ENCODE data around the gene DLG2. TPM values are rescaled to one million over a fixed set of nuclear protein-coding genes. Genes with fewer than 3 reads are reported as not detected.

Gene DLG2
- polyA plus RNA-seq, 1 experiment: 0.68 TPM

GRCh38 chr11:83858694-83859093 lies 1768.5 kb downstream of the DLG2 start:
- H3K27ac ChIP-seq (ENCODE audit: low read depth, low read length): no peak overlapping the region
- TF ChIP-seq CTCF (IDR thresholded peaks at IDR 0.05; ENCODE audit: low read depth, low read length): no peak
- POLR2A ChIA-PET: no interaction called here
- no peak for DNase-seq (ENCODE audit: low read depth, low spot score)
- no peaks in the 10 kb centered on the region for H3K27me3 ChIP-seq (ENCODE audit: control insufficient read depth, insufficient read depth, low read length)
- CTCF ChIA-PET: no interaction called here
- H3K4me3 ChIP-seq (ENCODE audit: low read depth, low read length): no peak overlapping the region
- H3K9me3 ChIP-seq (ENCODE audit: control insufficient read depth, insufficient read depth, low read length): no peaks in the 10 kb centered on the region

DNA sequence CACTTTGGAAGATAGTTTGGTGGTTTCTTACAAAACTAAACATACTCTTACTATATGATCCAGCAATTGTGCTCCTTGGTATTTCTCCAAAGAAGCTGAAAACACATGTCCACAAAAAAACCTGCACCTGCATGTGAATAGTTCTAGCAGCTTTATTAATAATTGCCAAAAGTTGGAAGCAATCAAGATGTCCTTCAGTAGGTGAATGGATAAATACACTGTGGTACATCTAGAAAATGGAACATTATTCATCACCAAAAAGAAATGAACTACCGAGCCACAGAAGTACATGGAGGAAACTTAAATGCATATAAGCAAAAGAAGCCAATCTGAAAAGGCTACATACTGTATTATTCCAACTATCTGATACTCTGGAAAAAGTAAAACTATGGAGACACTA lies 1771.9 kb downstream of the DLG2 start:
- H3K4me3 ChIP-seq (ENCODE audit: low read depth, low read length): no peak overlapping the region
- no peaks in the 10 kb centered on the region for H3K9me3 ChIP-seq (ENCODE audit: control insufficient read depth, insufficient read depth, low read length)
- no peak for DNase-seq (ENCODE audit: low read depth, low spot score)
- no peaks in the 10 kb centered on the region for H3K27me3 ChIP-seq (ENCODE audit: control insufficient read depth, insufficient read depth, low read length)
- POLR2A ChIA-PET: no interaction called here
- H3K27ac ChIP-seq (ENCODE audit: low read depth, low read length): no peak overlapping the region
- no peak for TF ChIP-seq CTCF (IDR thresholded peaks at IDR 0.05; ENCODE audit: low read depth, low read length)
- CTCF ChIA-PET: no interaction called here

DNA sequence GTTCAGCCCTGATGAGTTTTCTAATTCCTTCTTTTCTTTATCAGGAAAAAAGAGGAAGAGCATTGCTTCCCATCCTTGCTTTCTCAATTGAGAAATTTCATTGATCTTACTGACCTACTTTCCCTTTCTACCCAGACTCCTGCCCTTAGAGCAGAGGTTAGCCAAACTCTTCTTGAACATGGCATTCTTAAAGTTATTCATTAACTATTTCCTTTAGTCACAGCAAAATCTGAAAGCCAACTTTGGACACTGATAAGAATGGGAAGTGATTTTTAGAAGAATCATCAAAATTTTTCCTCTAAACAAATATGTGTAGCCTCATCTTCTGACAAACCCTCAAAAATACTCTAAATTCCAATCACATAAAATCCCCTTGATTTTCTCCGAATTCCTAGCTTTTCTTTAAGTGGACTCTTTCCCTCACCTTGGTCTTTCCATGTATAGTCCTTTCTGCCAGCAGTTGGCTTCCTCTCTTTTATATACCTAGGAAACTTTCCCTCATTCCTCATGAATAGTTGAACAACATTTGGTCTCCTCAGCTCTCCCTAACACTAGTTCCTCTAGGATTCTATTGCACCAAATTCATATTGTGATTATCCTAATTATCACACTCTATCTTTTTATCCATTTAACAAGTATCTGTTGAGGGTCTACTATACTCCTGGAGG lies 1774.2 kb downstream of the DLG2 start:
- Histone ChIP-seq H3K27ac (ENCODE audit: low read depth, low read length) (no peak overlapping the region), H3K27me3 (ENCODE audit: control insufficient read depth, insufficient read depth, low read length) (no peaks in the 10 kb centered on the region), H3K4me3 (ENCODE audit: low read depth, low read length) (no peak overlapping the region), H3K9me3 (ENCODE audit: control insufficient read depth, insufficient read depth, low read length) (no peaks in the 10 kb centered on the region)
- DNase-seq (ENCODE audit: low read depth, low spot score): no peak
- TF ChIP-seq CTCF (IDR thresholded peaks at IDR 0.05; ENCODE audit: low read depth, low read length): no peak
- ChIA-PET CTCF (interaction anchor here (1.6 to 2.5 kb wide), 2 partner anchors 16 to 672 kb away, joined by 3 to 10 read pairs; no protein-coding TSS in a partner anchor), POLR2A (no interaction called here)

DNA sequence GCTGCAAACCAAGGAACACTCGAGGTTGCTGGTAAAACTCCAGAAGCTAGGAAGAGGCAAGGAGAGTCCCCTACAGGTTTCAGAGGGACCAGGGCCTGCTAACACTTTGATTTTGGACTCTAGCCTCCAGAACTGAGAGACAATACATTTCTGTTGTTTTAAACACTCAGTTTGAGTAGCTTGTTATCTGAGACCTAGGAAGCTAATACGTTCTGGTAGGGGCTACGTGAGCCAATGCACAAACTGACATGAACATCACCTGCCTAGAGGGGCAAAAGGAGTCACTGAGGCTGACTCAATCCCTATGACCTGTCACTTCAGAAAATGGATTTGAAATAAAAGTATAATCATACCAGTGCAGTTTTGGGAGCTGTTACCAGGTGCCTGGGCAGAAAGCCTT lies 1775.1 kb downstream of the DLG2 start:
- Histone ChIP-seq H3K4me3 (ENCODE audit: low read depth, low read length) (no peak overlapping the region), H3K9me3 (ENCODE audit: control insufficient read depth, insufficient read depth, low read length) (no peaks in the 10 kb centered on the region), H3K27me3 (ENCODE audit: control insufficient read depth, insufficient read depth, low read length) (no peaks in the 10 kb centered on the region), H3K27ac (ENCODE audit: low read depth, low read length) (no peak overlapping the region)
- CTCF ChIA-PET: interaction anchor here (1.6 to 2.5 kb wide), 2 partner anchors 15 to 673 kb away, joined by 3 to 10 read pairs; no protein-coding TSS in a partner anchor
- DNase-seq (ENCODE audit: low read depth, low spot score): no peak
- POLR2A ChIA-PET: no interaction called here
- TF ChIP-seq CTCF (IDR thresholded peaks at IDR 0.05; ENCODE audit: low read depth, low read length): no peak

DNA sequence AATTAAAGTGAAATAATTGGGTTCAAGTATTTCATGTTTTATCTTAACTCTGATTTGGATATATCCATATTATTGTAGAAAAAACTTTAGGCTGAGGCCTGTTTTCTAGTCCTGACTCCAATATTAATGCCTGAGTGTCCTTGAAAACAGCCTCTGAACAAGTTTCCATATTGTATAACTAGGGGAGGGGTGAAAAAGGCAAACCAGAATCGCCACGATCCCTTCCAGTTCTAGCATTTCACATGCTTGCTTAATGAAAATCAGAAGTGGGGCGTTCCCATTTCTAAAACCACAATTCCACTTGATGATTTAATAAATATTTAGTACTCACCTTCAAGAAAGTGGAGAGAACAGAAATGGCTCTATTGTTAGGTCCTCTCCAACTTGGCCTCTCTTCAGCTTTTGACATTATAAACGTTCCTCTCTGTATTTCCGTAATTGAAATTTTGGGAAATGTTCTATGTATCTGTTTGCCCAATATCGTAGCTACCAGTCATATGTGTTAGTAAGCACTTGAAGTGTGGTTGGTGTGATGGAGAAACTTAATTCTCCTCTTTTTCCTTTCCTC lies 1779.6 kb downstream of the DLG2 start:
- Histone ChIP-seq H3K27ac (ENCODE audit: low read depth, low read length) (no peak overlapping the region), H3K27me3 (ENCODE audit: control insufficient read depth, insufficient read depth, low read length) (peaks cover 2% of the 10 kb centered on the region), H3K4me3 (ENCODE audit: low read depth, low read length) (no peak overlapping the region), H3K9me3 (ENCODE audit: control insufficient read depth, insufficient read depth, low read length) (no peaks in the 10 kb centered on the region)
- no peak for DNase-seq (ENCODE audit: low read depth, low spot score)
- ChIA-PET POLR2A (no interaction called here), CTCF (interaction anchor here (1.0 to 3.5 kb wide), 2 partner anchors 11 to 18 kb away, joined by 3 to 18 read pairs; no protein-coding TSS in a partner anchor)
- TF ChIP-seq CTCF (IDR thresholded peaks at IDR 0.05; ENCODE audit: low read depth, low read length): no peak
